Mesenteric fat pad (tissue), 1 donor: Measurements from ENCODE around the gene MAGEA12. TPM values are rescaled to one million over a fixed set of nuclear protein-coding genes. Genes with fewer than 3 reads are reported as not detected.
"Not testable (repeated sequence)": the region's sequence is repeated elsewhere in the genome, so short reads cannot be mapped to it uniquely, and the experiment has no call there.

ENCODE experiments used
- DNase-seq: peaks from one replicate; pipeline ENCODE4 v3.0.0-alpha.2; 2020; ENCODE audit warnings: low spot score
- long read RNA-seq: library from polyadenylated mRNA; unstranded; transcript quantifications from one replicate; pipeline ENCODE4 v2.0.0, GENCODE V29; 2020
- total RNA-seq: library from RNA; stranded (reverse); fragmentation: NEBNext Ultra II Directional; extraction: Animal tissue kit (Norgen Biotek cat#: 25700); gene quantifications from one replicate; pipeline ENCODE4 v1.2.1, GENCODE V29; 2021
- donor health status: DM: yes; HTN: yes; CAD: no.

MAGEA12 gene
- total RNA-seq, result not detected
- long read RNA-seq, result 0 reads

GRCh38 chrX:152733261-152733975 lies at the start of gene MAGEA12, which contains the start of gene CSAG1:
MAGEA12 (plus strand) TSS chrX:152733757; CDS start chrX:152736162, 2,405 bp downstream.
CSAG1 (minus strand) TSS chrX:152733721; CDS start chrX:152732460, 1,261 bp downstream.
- DNase-seq, result peak; percentile 68

GRCh38 chrX:152697952-152698931 lies 35.3 kb upstream of the MAGEA12 start, which contains the start of gene MAGEA3:
MAGEA3 (plus strand) TSS chrX:152698794; CDS start chrX:152700833, 2,039 bp downstream.
- DNase-seq, result not testable (repeated sequence)

GRCh38 chrX:152700390-152700789 lies 33.2 kb upstream of the MAGEA12 start:
- DNase-seq, result peak; percentile 81

GRCh38 chrX:152706500-152706899 lies 27.1 kb upstream of the MAGEA12 start:
- not testable (repeated sequence) for DNase-seq

- not testable (repeated sequence) for DNase-seq
These were observed 24.4 kb upstream of the MAGEA12 start, which contains the start of gene CSAG2 for GRCh38 chrX:152709173-152709572. CSAG2 (minus strand) TSS chrX:152709273; CDS start chrX:152709112, 161 bp downstream.

- DNase-seq, result not testable (repeated sequence)
These were observed 20.4 kb upstream of the MAGEA12 start for GRCh38 chrX:152713195-152713594.

GRCh38 chrX:152713815-152714787 lies 19.5 kb upstream of the MAGEA12 start, which contains the start of gene MAGEA2B:
MAGEA2B (plus strand) TSS chrX:152714628; CDS start chrX:152717107, 2,479 bp downstream.
- not testable (repeated sequence) for DNase-seq

- no peak for DNase-seq
These were observed 8.1 kb upstream of the MAGEA12 start for GRCh38 chrX:152725409-152725808.

GRCh38 chrX:152734143-152734858 lies 744 bp downstream of the MAGEA12 start:
- DNase-seq, result peak; percentile 45

GRCh38 chrX:152735101-152735500 lies 1.5 kb downstream of the MAGEA12 start:
- peak; percentile 59 for DNase-seq

DNA sequence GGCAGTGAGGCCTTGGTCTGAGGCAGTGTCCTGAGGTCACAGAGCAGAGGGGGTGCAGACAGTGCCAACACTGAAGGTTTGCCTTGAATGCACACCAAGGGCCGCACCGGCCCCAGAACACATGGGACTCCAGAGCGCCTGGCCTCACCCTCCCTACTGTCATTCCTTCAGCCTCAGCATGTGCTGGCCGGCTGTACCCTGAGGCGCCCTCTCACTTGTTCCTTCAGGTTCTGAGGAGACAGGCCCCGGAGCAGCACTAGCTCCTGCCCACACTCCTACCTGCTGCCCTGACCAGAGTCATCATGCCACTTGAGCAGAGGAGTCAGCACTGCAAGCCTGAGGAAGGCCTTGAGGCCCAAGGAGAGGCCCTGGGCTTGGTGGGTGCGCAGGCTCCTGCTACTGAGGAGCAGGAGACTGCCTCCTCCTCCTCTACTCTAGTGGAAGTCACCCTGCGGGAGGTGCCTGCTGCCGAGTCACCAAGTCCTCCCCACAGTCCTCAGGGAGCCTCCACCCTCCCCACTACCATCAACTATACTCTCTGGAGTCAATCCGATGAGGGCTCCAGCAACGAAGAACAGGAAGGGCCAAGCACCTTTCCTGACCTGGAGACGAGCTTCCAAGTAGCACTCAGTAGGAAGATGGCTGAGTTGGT lies 2.4 kb downstream of the MAGEA12 start:
- DNase-seq, result peak; percentile 67

- DNase-seq, result peak; percentile 82
These were observed 3.0 kb downstream of the MAGEA12 start for GRCh38 chrX:152736528-152736927.

DNA sequence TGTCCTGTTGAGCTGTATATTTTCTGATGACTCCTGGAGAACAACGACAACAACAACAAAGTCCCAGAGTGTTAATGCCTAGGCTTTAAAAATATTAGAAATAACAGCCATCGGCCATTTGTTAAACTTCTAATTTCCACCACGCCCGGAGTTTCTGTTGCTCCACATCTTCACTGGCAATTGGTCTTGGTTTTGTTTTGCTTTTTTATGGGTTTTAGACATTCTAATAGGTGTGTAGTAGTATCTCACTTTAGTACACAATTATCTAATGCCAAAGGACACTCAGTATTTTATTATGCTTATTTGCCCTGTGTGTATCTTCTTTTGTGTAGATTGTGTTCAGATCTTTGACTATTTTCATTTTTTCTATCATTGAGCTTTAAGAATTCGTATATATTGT lies 5.0 kb downstream of the MAGEA12 start:
- DNase-seq, result no peak

DNA sequence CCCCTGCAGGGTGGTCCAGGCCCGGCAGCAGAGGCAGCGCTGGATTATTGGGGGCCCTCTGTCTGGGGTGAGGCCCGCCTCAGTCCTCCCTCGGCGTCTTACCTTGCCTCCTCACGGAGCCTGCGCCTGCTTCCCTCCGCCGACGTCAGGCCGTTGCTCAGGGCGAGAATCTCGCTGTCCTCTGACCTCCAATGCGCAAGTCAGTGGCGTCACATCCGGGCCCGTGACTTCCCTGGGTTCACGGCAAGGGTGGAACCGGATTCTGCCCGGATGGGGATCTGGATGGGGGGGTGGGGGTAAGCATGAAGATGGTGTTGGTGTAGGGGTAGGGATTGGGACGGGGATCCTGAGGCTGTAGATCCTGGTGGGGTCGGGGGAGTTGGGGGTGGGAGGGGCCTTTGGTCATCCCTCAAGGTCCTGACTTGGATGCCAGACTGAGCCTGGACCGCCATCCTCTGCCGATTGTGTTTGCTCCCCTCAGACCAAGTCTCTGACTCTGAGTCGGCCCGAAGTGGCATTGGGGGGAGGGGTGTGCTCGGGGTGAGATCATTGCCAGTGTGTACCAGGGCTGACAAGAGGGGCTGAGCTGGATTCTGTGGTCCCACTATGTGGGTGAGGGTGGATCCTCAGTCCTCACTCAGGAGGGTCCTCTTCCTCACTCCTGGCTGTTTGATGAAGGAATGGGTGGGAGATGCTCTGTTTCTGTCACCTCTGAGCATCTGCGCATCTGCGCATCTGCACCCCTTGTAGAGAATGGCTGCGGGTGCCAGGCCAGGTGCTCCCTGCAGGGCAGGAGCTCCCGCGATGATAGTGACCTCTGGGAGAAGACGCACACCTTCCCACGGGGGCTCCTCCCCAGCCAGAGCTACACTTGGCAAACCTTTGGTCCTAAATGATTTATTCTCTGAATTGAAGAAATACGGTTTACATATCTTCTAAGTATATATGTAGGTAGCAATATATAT lies 20.4 kb downstream of the MAGEA12 start, which contains the start of gene MAGEA2:
Gene MAGEA2, minus strand, starts transcription at position 157 of the 965 bp plus-strand sequence. CDS start 2,479 bp downstream, outside the sequence.
- not testable (repeated sequence) for DNase-seq

GRCh38 chrX:152754871-152755270 lies 21.3 kb downstream of the MAGEA12 start:
- not testable (repeated sequence) for DNase-seq

GRCh38 chrX:152758918-152759317 lies 25.4 kb downstream of the MAGEA12 start, which contains the start of gene CSAG3:
CSAG3 (plus strand) TSS chrX:152759218.
- DNase-seq, result not testable (repeated sequence)

DNA sequence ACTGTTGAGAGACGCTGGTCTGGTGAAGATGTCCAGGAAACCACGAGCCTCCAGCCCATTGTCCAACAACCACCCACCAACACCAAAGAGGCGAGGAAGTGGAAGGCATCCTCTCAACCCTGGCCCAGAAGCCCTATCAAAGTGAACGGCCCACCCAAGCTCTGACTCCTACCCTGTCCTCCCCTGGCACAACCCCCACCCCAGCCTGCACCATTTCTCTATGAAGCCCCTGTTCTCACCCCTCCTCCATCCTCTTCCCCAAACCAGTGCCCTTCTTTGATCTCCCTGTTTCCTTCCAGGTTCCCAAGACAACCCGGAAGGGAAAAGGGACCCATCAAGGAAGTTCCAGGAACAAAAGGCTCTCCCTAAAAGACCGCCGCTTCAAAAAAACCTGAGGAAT lies 26.0 kb downstream of the MAGEA12 start:
- not testable (repeated sequence) for DNase-seq
